Progenitor cell of endocrine pancreas (in vitro differentiated cells): ENCODE results near the gene TRABD2B. TPM values are rescaled to one million over a fixed set of nuclear protein-coding genes. Genes with fewer than 3 reads are reported as not detected.

Experiments used
- DNase-seq: peaks from one replicate; pipeline ENCODE4 v3.0.0; 2021; ENCODE audit warnings: low spot score; ENCODE audit not compliant: unreplicated experiment
- H3K27ac Mint-ChIP-seq: 2 replicates; pipeline ENCODE4 v1.8.0; 2021; ENCODE audit warnings: mild to moderate bottlenecking, moderate library complexity, mixed read lengths
- H3K27me3 Mint-ChIP-seq: 2 replicates; pipeline ENCODE4 v1.8.0; 2021; ENCODE audit warnings: mixed read lengths
- H3K36me3 Mint-ChIP-seq: 2 replicates; pipeline ENCODE4 v1.8.0; 2022; ENCODE audit warnings: mixed read lengths; ENCODE audit not compliant: insufficient read depth
- H3K4me1 Mint-ChIP-seq: 2 replicates; pipeline ENCODE4 v1.8.0; 2021; ENCODE audit warnings: low read depth, mixed read lengths
- H3K4me3 Mint-ChIP-seq: 2 replicates; pipeline ENCODE4 v1.8.0; 2021; ENCODE audit warnings: low read depth, mild to moderate bottlenecking, moderate library complexity, mixed read lengths
- H3K9me3 Mint-ChIP-seq: 2 replicates; pipeline ENCODE4 v1.8.0; 2021; ENCODE audit warnings: low read depth, mixed read lengths
- total RNA-seq: library from RNA; stranded (reverse); gene quantifications from 2 replicates; pipeline ENCODE4 v1.2.1, GENCODE V29; 2021
- TF ChIP-seq, protein P1 (sequence below): fragments of 200-600 bp; sonication (generic); IDR thresholded peaks from one replicate; pipeline ENCODE4 v1.5.0; 2021; ENCODE audit warnings: antibody characterized with exemption, mild to moderate bottlenecking; ENCODE audit not compliant: unreplicated experiment

TRABD2B gene
- total RNA-seq, 1 donor from 2014 or later = 14.5 TPM

DNA sequence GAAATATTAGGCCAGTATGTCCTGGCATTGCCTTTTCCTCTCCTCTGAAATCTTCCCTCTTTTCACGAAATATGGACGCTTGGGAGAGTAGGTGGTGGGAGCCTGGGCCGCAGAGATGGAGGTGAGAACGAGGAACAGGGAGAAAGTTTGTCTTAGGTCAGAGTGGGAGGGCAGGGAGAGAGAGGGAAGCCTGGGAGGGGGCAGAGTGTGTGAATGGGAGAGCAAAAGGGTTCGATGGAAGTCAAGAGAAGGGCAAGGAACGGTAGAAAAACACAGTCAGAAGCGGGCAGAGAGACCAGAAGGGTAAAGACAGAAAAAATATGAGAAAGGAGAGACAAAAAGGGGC lies 1.2 kb downstream of the TRABD2B start:
- Mint-ChIP-seq H3K9me3 (no peaks in the 10 kb centered on the region), H3K4me1 (peaks cover 51% of the 10 kb centered on the region), H3K36me3 (peaks cover 12% of the 10 kb centered on the region), H3K27me3 (peaks cover 17% of the 10 kb centered on the region), H3K27ac (peak overlapping the region; percentile 36), H3K4me3 (peak overlapping the region; percentile 82)
- DNase-seq = no peak
- TF ChIP-seq, protein P1, sequence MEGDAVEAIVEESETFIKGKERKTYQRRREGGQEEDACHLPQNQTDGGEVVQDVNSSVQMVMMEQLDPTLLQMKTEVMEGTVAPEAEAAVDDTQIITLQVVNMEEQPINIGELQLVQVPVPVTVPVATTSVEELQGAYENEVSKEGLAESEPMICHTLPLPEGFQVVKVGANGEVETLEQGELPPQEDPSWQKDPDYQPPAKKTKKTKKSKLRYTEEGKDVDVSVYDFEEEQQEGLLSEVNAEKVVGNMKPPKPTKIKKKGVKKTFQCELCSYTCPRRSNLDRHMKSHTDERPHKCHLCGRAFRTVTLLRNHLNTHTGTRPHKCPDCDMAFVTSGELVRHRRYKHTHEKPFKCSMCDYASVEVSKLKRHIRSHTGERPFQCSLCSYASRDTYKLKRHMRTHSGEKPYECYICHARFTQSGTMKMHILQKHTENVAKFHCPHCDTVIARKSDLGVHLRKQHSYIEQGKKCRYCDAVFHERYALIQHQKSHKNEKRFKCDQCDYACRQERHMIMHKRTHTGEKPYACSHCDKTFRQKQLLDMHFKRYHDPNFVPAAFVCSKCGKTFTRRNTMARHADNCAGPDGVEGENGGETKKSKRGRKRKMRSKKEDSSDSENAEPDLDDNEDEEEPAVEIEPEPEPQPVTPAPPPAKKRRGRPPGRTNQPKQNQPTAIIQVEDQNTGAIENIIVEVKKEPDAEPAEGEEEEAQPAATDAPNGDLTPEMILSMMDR = no peak

DNA sequence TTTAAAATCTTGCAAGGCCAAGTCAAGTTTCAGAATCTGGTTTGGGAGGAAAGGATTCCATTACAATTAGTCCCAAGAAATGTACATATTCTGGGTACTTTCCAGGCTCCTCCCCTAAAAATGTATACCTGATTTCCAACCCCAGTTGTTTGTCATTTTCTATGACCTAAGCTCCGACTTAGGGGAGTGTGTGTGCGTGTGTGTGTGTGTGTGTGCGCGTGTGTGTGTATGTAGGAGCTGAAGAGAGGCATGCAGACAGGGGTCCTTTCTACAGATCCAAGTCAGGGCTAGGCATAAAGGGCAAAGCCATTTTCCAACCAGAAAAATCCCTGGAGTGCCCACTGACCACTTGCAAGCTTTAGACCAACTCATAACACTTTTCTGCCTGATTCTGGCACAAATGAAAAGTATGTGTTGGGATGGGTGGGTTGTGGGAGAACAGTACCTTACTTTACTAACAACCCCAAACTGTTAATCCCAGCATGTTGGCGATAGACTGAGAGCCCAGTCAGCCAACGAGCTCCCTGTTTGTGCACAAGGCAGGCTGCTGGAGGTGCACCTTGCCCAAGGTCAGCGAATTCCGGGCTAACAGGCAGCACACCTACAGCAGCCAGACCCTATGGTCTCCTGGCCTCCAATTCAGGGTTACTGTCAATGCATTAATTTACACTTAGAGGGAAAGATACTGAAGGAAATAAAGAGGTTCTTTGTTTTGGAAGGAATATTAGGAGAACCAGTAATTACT lies 1.7 kb downstream of the TRABD2B start:
- TF ChIP-seq, protein P1 = no peak
- H3K9me3 Mint-ChIP-seq = no peaks in the 10 kb centered on the region
- peak overlapping the region; percentile 82 for H3K4me3 Mint-ChIP-seq
- DNase-seq = no peak
- peaks cover 51% of the 10 kb centered on the region for H3K4me1 Mint-ChIP-seq
- H3K27ac Mint-ChIP-seq = peak overlapping the region; percentile 36
- H3K36me3 Mint-ChIP-seq = peaks cover 15% of the 10 kb centered on the region
- H3K27me3 Mint-ChIP-seq = peaks cover 17% of the 10 kb centered on the region

DNA sequence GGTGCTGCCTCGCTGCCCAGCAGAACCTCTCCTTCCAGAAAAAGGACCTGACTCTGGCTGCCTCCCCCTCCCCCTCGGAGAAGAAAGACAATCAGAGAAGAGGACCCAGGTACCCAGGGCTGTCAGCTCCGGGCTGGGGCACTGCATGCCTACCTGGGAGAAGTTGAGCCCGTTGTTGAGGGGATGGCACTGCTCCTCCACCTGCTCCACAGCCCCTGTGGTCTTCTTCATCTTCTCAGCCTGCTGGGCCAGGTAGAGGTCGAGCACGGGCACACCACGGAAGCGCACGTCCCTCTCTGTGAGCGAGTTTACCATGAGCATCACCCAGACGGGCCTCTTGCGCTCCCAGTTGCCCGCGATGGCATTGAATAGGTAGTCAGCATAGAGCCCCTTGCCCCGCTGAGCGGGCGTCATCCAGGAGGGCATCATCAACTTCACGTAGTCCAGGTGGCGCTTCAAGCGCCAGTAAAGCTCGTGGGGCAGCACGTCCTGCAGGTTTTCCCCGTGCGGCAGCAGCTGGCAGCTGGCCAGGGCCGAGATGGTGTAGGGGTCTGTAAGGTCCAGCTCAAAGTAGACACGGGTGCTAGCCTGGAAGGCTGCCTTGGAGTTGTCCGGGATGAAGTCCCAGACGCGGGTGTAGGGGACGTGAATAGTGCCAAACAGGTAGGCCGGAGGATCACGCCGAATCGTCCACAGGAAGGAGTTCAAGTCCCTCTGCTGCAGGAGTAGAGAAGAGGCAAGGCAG lies 3.1 kb downstream of the TRABD2B start:
- no peak for DNase-seq

DNA sequence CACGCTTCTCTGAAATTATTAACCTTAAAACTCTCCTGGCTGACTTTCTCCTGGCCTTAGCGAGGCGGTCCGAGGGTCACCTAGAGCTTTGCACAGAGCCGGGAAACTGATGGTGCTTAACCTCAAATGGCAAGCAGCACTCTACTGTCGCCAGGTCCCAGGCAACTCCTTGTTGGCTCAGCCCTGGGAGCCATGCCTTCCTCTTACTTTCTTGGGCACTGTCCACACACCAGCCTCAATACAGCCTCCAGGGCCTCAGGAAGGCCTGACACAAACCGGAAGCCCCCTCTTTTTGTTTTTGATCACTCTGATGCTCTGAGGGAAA lies 3.8 kb downstream of the TRABD2B start:
- Mint-ChIP-seq H3K4me3 (peak overlapping the region; percentile 44), H3K27ac (peak overlapping the region; percentile 12), H3K36me3 (peaks cover 19% of the 10 kb centered on the region), H3K27me3 (peaks cover 7% of the 10 kb centered on the region), H3K4me1 (peaks cover 42% of the 10 kb centered on the region), H3K9me3 (no peaks in the 10 kb centered on the region)
- no peak for DNase-seq
- TF ChIP-seq, protein P1 = no peak

More for the DNA sequence above, 3.1 kb downstream of the TRABD2B start:
- TF ChIP-seq, protein P1 = no peak
- Mint-ChIP-seq H3K9me3 (no peaks in the 10 kb centered on the region), H3K27me3 (peaks cover 14% of the 10 kb centered on the region), H3K36me3 (peaks cover 17% of the 10 kb centered on the region), H3K4me3 (peak overlapping the region; percentile 63), H3K27ac (no peak overlapping the region), H3K4me1 (peaks cover 48% of the 10 kb centered on the region)

DNA sequence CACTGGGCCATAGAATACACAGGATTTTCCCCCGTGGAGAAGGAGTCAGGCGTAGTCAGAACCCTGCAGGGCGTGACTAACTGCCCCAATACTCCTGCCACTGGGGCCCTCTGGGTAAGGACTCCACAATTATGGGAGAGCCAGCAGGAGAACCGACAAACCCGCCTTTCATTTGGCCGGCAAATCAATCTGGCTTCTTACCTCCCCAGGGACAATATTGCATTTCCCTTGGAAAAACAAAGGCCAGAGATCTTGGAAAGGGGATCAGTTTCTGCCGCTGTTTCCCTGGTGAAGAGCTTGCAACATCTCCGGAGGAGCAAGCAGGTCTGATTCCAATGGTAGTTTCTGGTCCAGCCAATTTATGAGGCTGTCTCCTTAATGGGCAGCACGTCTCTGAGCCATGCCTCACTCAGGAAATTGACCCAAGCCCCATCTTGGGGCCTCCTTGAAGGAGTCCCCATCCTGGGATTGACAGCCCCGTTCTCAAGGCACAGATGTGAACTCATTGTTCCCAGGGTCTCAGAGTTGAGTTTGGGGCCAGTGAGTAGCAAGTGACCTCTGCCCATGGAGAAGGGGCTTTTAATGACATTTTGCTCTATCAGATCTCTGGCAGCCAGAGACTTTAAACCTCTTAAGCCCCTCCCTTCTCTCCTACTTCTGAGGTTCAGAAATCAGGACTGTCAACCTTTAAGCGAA lies 4.3 kb downstream of the TRABD2B start:
- H3K27ac Mint-ChIP-seq = peak overlapping the region; percentile 12
- H3K9me3 Mint-ChIP-seq = no peaks in the 10 kb centered on the region
- H3K27me3 Mint-ChIP-seq = peaks cover 7% of the 10 kb centered on the region
- TF ChIP-seq, protein P1 = no peak
- peaks cover 24% of the 10 kb centered on the region for H3K36me3 Mint-ChIP-seq
- no peak for DNase-seq
- H3K4me1 Mint-ChIP-seq = peaks cover 37% of the 10 kb centered on the region
- peak overlapping the region; percentile 44 for H3K4me3 Mint-ChIP-seq
